HEK293T (cell line): ENCODE data around the gene PDXK.

Source experiments
- BHLHE40 ChIP-seq: fragments of 450-650 bp; IDR thresholded peaks from 2 replicates; pipeline ENCODE4 v1.6.1; 2016; ENCODE audit warnings: mild to moderate bottlenecking, moderate library complexity, borderline replicate concordance
- ELF4 ChIP-seq: fragments of 450-650 bp; IDR thresholded peaks from 2 replicates; pipeline ENCODE4 v1.6.1; 2017; ENCODE audit warnings: antibody characterized with exemption
- FOXA1 ChIP-seq: fragments of 450-650 bp; IDR thresholded peaks from 2 replicates; pipeline ENCODE4 v1.6.1; 2016; ENCODE audit warnings: mild to moderate bottlenecking
- FOXM1 ChIP-seq: fragments of 450-650 bp; IDR thresholded peaks from 2 replicates; pipeline ENCODE4 v1.6.1; 2017; ENCODE audit warnings: mild to moderate bottlenecking, borderline replicate concordance
- L3MBTL2 ChIP-seq: fragments of 450-650 bp; conservative IDR thresholded peaks from 2 replicates; pipeline ENCODE4 v1.6.1; 2016; ENCODE audit warnings: mild to moderate bottlenecking
- NFRKB ChIP-seq: fragments of 450-650 bp; IDR thresholded peaks from 2 replicates; pipeline ENCODE4 v1.6.1; 2016; ENCODE audit warnings: mild to moderate bottlenecking, moderate library complexity
- SP1 ChIP-seq: fragments of 450-650 bp; IDR thresholded peaks from 2 replicates; pipeline ENCODE4 v1.6.1; 2017
- TARDBP ChIP-seq: fragments of 450-650 bp; IDR thresholded peaks from 2 replicates; pipeline ENCODE4 v1.6.1; 2016
- ZNF384 ChIP-seq: fragments of 450-650 bp; IDR thresholded peaks from 2 replicates; pipeline ENCODE4 v1.6.1; 2016
- TF ChIP-seq, protein P1 (sequence below): fragments of 450-650 bp; IDR thresholded peaks from 2 replicates; pipeline ENCODE4 v1.6.1; 2016

DNA sequence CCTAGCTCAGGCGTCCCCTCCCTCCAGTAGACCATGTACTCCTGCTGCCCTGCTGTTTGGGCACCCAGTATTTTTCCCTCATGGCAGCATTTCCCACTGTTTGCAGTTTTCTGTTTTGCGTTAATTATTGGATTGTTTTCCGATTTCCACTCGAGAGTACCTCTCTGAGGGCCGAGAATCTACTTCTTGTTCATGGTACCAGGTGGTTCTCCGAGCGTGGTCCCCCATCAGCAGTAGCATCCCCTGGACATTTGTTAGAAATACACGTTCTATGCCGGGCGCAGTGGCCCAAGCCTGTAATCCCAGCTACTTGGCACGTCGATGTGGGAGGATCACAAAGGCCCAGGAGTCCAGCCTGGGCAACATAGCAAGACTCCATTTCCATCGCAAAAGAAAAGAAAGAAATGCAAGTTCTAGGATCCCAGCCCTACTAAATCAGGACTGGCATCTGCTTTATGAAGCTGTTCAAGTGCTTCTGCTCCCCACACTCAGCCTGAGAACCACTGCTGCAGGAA is 71.1 kb downstream of the PDXK start:
- no peak for TF ChIP-seq TARDBP
- TF ChIP-seq, protein P1, sequence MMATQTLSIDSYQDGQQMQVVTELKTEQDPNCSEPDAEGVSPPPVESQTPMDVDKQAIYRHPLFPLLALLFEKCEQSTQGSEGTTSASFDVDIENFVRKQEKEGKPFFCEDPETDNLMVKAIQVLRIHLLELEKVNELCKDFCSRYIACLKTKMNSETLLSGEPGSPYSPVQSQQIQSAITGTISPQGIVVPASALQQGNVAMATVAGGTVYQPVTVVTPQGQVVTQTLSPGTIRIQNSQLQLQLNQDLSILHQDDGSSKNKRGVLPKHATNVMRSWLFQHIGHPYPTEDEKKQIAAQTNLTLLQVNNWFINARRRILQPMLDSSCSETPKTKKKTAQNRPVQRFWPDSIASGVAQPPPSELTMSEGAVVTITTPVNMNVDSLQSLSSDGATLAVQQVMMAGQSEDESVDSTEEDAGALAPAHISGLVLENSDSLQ: no peak
- TF ChIP-seq FOXA1: no peak
- TF ChIP-seq ZNF384: no peak
- no peak for TF ChIP-seq SP1
- no peak for TF ChIP-seq NFRKB
- no peak for TF ChIP-seq BHLHE40
- no peak for TF ChIP-seq FOXM1
- no peak for TF ChIP-seq ELF4
- no peak for TF ChIP-seq L3MBTL2
